ENCODE results near the gene MYH9.
A peak's percentile ranks its signal among the peaks of the same experiment; 100 is the strongest.

MYH9 gene

DNA sequence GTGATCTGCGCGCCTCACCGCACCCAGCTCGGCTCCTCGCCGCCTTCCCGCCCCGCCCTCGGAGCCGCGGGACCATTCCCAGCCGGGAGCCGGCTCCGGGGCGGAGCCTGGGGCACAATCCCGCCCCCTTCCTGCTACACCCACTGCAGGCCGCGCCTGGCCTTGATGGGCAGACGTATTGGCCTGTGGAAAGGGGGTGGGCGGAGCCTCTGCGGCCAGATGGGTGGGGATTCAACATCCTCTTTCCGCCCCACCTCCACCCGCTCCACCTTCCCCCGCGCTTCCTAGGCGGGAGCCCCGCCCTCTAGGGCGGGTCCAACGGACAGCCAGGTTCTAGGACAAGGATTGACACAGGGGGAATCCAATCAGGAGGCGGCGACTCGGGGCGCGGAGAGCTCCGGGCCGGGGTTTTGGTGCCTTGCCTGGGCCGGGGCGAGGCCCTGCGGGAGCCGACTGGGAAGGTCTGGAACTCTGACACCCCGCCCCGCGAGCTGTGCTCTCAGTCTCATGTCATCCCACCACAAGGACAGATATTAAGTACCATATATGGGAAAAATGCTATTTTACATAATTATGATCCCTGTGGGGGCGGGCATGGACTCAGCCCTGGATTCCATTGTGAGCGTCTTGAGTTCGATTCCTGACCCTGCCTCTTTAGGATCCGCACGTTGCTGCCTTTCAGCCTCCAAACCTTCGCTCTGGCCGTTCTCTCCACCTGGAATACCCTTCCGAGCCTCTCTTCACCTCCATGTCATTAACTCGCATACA, at the start of gene MYH9:
MYH9 (minus strand) TSS at position 9 of the 768 bp plus-strand sequence. CDS start 38,731 bp downstream, outside the sequence.
- TF ChIP-seq, protein P1, sequence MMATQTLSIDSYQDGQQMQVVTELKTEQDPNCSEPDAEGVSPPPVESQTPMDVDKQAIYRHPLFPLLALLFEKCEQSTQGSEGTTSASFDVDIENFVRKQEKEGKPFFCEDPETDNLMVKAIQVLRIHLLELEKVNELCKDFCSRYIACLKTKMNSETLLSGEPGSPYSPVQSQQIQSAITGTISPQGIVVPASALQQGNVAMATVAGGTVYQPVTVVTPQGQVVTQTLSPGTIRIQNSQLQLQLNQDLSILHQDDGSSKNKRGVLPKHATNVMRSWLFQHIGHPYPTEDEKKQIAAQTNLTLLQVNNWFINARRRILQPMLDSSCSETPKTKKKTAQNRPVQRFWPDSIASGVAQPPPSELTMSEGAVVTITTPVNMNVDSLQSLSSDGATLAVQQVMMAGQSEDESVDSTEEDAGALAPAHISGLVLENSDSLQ (IDR thresholded peaks at IDR 0.05), result peak; percentile 100
- TF ChIP-seq SP1 (IDR thresholded peaks at IDR 0.05) (peak; percentile 91), ZNF384 (IDR thresholded peaks at IDR 0.05) (no peak)
- DNase-seq (ENCODE audit: extremely low spot score), result peak; percentile 100
- ChIA-PET CTCF (no interaction called here), POLR2A (interaction anchor here (0.6 to 1.9 kb wide), 14 partner anchors 10 to 140 kb away, joined by 3 to 9 read pairs (median 5); partner anchors contain the start of gene TXN2)

DNA sequence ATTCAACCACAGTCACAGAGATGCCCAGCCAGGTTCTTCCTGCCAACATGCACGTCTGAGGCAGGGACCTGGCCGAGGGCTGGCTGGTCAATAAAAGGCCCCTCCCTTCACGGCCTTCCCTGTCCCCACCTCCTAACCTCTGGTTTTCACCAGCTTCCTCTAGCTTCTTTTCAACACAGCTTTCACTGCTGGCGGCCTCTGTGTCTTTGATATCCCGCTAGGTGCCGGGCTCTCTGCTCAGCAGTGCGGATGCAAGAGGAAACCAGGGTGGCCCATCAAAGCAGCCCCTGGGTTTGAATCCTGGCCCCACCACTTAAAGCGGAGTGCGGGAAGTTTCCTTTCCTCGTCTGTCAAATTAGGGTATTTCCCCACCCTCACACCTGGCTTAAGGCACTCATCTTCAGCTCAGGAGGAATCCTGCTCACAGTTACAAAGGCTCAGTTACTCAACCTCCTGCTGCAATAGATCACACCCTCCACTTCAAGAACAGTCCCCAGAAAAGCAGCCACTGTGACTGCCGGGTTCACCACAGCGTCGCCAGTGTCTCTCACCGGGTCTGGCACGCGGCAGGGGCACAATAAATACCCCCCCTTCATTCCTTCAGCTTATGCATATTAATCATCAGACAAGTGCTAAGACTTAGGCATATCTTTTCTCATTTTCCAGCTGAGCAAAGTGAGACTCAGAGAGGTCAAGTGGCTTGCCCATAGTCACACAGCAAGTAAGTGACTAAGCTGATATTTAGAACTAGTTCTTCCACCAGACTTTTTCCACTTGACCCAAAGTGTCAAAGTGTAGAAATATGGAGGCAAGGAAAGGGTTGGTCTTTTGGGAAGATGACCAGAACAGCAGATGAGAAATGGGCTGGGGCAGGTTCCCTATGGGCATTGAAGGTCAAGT, 48.0 kb upstream of the MYH9 start:
- ChIA-PET POLR2A (no interaction called here), CTCF (no interaction called here)
- DNase-seq (ENCODE audit: extremely low spot score), result no peak
- TF ChIP-seq SUZ12 (IDR thresholded peaks at IDR 0.05) (no peak), L3MBTL2 (conservative IDR thresholded peaks at IDR 0.05) (no peak), ARNT (IDR thresholded peaks at IDR 0.05) (no peak), FOXK2 (IDR thresholded peaks at IDR 0.05) (no peak), CTBP1 (IDR thresholded peaks at IDR 0.05; ENCODE audit: borderline replicate concordance) (no peak), FOXM1 (IDR thresholded peaks at IDR 0.05; ENCODE audit: borderline replicate concordance) (no peak), HDGF (IDR thresholded peaks at IDR 0.05; ENCODE audit: borderline replicate concordance) (no peak), ELF4 (IDR thresholded peaks at IDR 0.05) (no peak), BHLHE40 (IDR thresholded peaks at IDR 0.05; ENCODE audit: borderline replicate concordance) (no peak), TARDBP (IDR thresholded peaks at IDR 0.05) (no peak)
- TF ChIP-seq, protein P1 (IDR thresholded peaks at IDR 0.05), result no peak

DNA sequence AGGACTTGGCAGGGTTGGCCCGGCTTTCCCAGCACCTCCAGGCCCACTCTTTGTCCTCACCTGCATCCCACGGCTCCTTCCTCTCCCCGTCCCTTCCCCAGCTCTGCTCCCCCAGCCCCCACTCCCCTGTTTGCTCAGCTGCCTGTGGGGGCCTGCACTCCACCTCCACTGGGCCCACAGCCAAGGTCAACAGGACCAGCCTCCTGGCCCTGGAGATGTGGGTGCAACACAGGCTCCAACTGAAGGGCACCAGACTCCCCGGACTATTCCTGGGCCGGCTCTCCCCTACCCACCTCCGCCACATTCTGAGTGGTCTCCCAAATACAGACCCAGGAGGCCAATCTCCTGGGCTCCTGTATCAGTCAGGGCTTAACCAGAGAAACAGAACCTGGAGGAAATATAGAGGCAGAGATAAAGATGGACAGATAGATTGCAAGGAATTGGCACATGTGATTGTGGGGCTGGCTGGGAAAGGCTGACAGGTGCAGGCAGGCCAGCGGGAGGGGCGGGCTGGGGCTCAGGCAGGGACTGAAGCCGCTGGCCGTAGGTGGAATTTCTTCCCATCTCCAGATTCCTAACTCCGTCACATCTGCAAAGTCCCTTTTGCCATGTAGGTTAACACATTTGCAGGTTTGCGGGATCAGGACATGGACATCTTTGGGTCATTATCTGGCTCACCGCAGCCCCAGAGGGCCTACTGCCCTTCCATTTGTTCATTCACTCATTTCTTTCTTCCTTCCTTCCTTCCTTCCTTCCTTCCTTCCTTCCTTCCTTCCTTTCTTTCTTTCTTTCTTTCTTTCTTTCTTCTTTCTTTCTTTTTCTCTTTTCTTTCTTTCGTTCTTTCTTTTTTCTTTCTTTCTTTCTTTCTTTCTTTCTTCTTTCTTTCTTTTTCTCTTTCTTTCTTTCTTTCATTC, 45.8 kb upstream of the MYH9 start:
- no peak for DNase-seq (ENCODE audit: extremely low spot score)
- TF ChIP-seq ELF4 (IDR thresholded peaks at IDR 0.05) (no peak), LEF1 (IDR thresholded peaks at IDR 0.05; ENCODE audit: borderline replicate concordance) (no peak), L3MBTL2 (conservative IDR thresholded peaks at IDR 0.05) (no peak), FOXA1 (IDR thresholded peaks at IDR 0.05) (no peak), FOXK2 (IDR thresholded peaks at IDR 0.05) (no peak), HDGF (IDR thresholded peaks at IDR 0.05; ENCODE audit: borderline replicate concordance) (no peak), FOXM1 (IDR thresholded peaks at IDR 0.05; ENCODE audit: borderline replicate concordance) (no peak), SP1 (IDR thresholded peaks at IDR 0.05) (no peak)
- TF ChIP-seq, protein P1 (IDR thresholded peaks at IDR 0.05), result no peak
- POLR2A ChIA-PET, result interaction anchor here (1.0 kb wide), 1 partner anchor 23 kb away, joined by 4 read pairs; no protein-coding TSS in a partner anchor
- CTCF ChIA-PET, result no interaction called here

DNA sequence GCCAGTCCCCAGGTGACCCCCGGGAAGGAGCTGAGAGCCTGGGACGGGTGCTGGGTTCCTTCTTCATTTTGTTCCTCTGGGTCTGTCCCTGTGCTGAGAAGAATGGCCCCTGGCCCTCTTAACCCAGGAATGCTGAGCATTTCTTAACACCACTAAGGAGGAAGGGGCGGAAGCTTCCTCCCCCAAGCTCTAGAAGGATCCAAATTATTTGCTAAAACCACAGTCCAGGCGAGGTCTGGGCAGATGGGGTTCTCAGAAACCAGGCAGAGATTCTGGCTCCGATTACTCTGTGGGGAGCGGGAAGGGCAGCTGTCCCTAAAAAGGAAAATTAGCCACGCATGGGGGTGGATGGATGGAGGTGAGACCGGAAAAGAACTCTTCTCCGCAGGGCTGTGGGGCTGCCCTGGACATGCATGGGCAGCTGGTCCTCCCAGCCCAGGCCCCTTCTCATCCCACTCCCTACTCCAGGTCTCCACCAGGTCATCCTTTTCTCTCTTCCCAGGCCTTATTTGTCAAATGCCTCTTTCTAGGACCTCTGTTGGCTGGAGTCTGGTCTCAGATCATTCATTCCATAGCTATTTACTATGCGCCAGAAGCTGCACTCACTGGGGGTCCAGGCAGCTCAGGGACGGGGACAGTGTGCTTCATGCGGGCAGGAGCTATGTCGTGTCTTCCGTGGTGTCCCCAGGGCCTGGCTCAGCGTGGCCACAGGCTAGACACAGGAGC, 45.0 kb upstream of the MYH9 start:
- POLR2A ChIA-PET, result interaction anchor here (0.6 to 1.0 kb wide), 2 partner anchors 22 to 24 kb away, joined by 3 to 4 read pairs; no protein-coding TSS in a partner anchor
- TF ChIP-seq BHLHE40 (IDR thresholded peaks at IDR 0.05; ENCODE audit: borderline replicate concordance), result no peak
- no peak for TF ChIP-seq ZNF384 (IDR thresholded peaks at IDR 0.05)
- no peak for TF ChIP-seq FOXM1 (IDR thresholded peaks at IDR 0.05; ENCODE audit: borderline replicate concordance)
- TF ChIP-seq TARDBP (IDR thresholded peaks at IDR 0.05), result no peak
- TF ChIP-seq ARNT (IDR thresholded peaks at IDR 0.05), result no peak
- TF ChIP-seq ELF4 (IDR thresholded peaks at IDR 0.05), result no peak
- no peak for TF ChIP-seq CTBP1 (IDR thresholded peaks at IDR 0.05; ENCODE audit: borderline replicate concordance)
- TF ChIP-seq, protein P1 (IDR thresholded peaks at IDR 0.05), result no peak
- TF ChIP-seq FOXK2 (IDR thresholded peaks at IDR 0.05), result no peak
- TF ChIP-seq L3MBTL2 (conservative IDR thresholded peaks at IDR 0.05), result no peak
- no peak for TF ChIP-seq FOXA1 (IDR thresholded peaks at IDR 0.05)
- TF ChIP-seq LEF1 (IDR thresholded peaks at IDR 0.05; ENCODE audit: borderline replicate concordance), result no peak
- no peak for TF ChIP-seq SP1 (IDR thresholded peaks at IDR 0.05)
- TF ChIP-seq SUZ12 (IDR thresholded peaks at IDR 0.05), result no peak
- no peak for TF ChIP-seq NFRKB (IDR thresholded peaks at IDR 0.05)
- DNase-seq (ENCODE audit: extremely low spot score), result no peak
- CTCF ChIA-PET, result interaction anchor here (0.6 kb wide), 1 partner anchor 1212 kb away, joined by 3 read pairs; no protein-coding TSS in a partner anchor

Measured in HEK293T (cell line).